ENCODE results near the gene ACBD6.
A peak's percentile ranks its signal among the peaks of the same experiment; 100 is the strongest.

ACBD6 gene

GRCh38 chr1:180253585-180254495 is 248.5 kb downstream of the ACBD6 start:
- DNase-seq, result no peak

GRCh38 chr1:180252638-180253536 is 249.5 kb downstream of the ACBD6 start:
- DNase-seq, result no peak

- no peak for DNase-seq
These were observed 250.7 kb downstream of the ACBD6 start for GRCh38 chr1:180251526-180252305.

GRCh38 chr1:180250883-180251509 is 251.4 kb downstream of the ACBD6 start:
- no peak for DNase-seq

GRCh38 chr1:180250499-180250770 is 251.9 kb downstream of the ACBD6 start:
- DNase-seq, result no peak

GRCh38 chr1:180249725-180250498 is 252.5 kb downstream of the ACBD6 start:
- DNase-seq, result no peak

GRCh38 chr1:180248731-180249681 is 253.4 kb downstream of the ACBD6 start:
- DNase-seq, result peak; percentile 11

GRCh38 chr1:180248176-180248575 is 254.2 kb downstream of the ACBD6 start:
- no peak for DNase-seq

- DNase-seq, result no peak
These were observed 254.8 kb downstream of the ACBD6 start for GRCh38 chr1:180247580-180247979.

- DNase-seq, result no peak
These were observed 255.3 kb downstream of the ACBD6 start for GRCh38 chr1:180247061-180247460.

GRCh38 chr1:180246579-180246978 is 255.8 kb downstream of the ACBD6 start:
- no peak for DNase-seq

- no peak for DNase-seq
These were observed 257.5 kb downstream of the ACBD6 start for GRCh38 chr1:180244840-180245239.

- DNase-seq, result no peak
These were observed 258.7 kb downstream of the ACBD6 start for GRCh38 chr1:180243517-180244221.

GRCh38 chr1:180241716-180242544 is 260.4 kb downstream of the ACBD6 start:
- no peak for DNase-seq

GRCh38 chr1:180239145-180240096 is 263.0 kb downstream of the ACBD6 start:
- no peak for DNase-seq

GRCh38 chr1:180238675-180239074 is 263.7 kb downstream of the ACBD6 start:
- no peak for DNase-seq
